Thoracic aorta (tissue), 2 donors: Measurements from ENCODE around the gene CES3. TPM values are rescaled to one million over a fixed set of nuclear protein-coding genes. Genes with fewer than 3 reads are reported as not detected.

Experiments
- ATAC-seq: fragments of 150-250 bp; one replicate; pipeline ENCODE4 v1.8.0; 2017; ENCODE audit warnings: low read depth; ENCODE audit not compliant: insufficient number of reproducible peaks, low FRiP score
- DNase-seq: peaks from one replicate; pipeline ENCODE4 v3.0.0-alpha.2; 2020; ENCODE audit warnings: low spot score
- H3K27ac ChIP-seq, 2 donors: fragments of 200-600 bp; sonication (generic); 1 replicate in 1 of 2; 2 replicates in 1 of 2; pipeline ENCODE4 v1.5.1; 2016; ENCODE audit warnings: mild to moderate bottlenecking in 2 of 2, moderate library complexity in 2 of 2
- H3K27me3 ChIP-seq: fragments of 200-600 bp; sonication (generic); replicated peaks from 2 replicates; pipeline ENCODE4 v1.6.0; 2016; ENCODE audit warnings: mild to moderate bottlenecking; ENCODE audit not compliant: insufficient read depth
- H3K36me3 ChIP-seq: fragments of 200-600 bp; sonication (generic); one replicate; pipeline ENCODE4 v1.5.1; 2016
- H3K4me1 ChIP-seq, 2 donors: fragments of 200-600 bp; sonication (generic); 1 replicate in 1 of 2; 2 replicates in 1 of 2; pipeline versions ENCODE4 v1.5.1 to v1.6.0; 2016; ENCODE audit warnings: low read depth in 2 of 2, mild to moderate bottlenecking in 1 of 2; ENCODE audit not compliant: control insufficient read depth in 1 of 2
- H3K4me3 ChIP-seq: fragments of 200-600 bp; sonication (generic); 2 replicates; pipeline ENCODE4 v1.5.1; 2016; ENCODE audit warnings: mild to moderate bottlenecking
- H3K9me3 ChIP-seq: fragments of 200-600 bp; sonication (generic); 2 replicates; pipeline ENCODE4 v1.5.1; 2016
- total RNA-seq, 2 donors: library from RNA; depleted of rRNA; stranded (reverse); fragments of >200 nt; gene quantifications; one replicate each; pipeline versions ENCODE4 v1.1.0 to v1.2.3, GENCODE V29; 2016
- TF ChIP-seq, protein P1 (sequence below): fragments of 200-600 bp; sonication (generic); IDR thresholded peaks from one replicate; pipeline ENCODE4 v1.5.1; 2019; ENCODE audit warnings: antibody characterized with exemption

The CES3 gene
- total RNA-seq, 2 donors from 2014 or later = 0.63 to 1.1 TPM

DNA sequence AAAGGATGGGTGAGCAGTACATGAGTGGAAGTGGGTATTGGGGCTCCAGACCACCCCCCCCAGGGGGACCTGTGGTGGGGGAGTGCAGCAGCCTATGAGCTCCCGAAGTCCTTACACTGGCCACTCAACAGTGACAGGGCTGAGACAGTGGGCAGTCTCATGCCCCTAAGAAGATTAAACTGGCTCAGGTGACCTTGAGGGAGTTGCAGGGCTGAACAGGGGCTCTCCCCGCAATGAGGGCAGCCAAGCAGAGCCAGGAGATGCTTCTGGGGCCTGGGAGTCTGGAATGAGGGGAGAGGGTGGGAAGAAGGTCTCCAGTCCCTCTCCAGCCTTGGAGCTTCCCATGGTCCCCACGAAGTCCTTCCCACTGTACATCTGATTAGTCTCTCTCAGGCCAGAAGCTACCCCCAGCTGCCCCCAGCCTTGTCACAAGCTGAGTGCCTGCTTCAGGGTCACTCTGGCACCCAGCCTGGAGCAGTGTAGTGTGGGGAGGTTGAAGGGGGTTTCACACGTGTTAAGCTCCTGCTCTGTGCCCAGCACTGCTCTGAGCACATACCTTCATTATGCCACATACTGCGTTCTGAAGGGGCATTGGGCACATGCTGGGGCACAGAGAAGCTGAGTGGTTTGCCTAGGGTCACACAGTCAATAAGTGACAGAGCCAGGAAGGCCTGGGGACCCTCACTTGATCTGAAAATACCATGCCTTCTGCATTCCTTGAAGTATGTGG is 41.3 kb upstream of the CES3 start:
- peaks cover 9 to 34% of the 10 kb centered on the region in 2 donors for H3K4me1 ChIP-seq
- no peak overlapping the region for H3K27ac ChIP-seq
- ATAC-seq (no peak), DNase-seq (no peak)
- H3K9me3 ChIP-seq = no peaks in the 10 kb centered on the region
- TF ChIP-seq, protein P1, sequence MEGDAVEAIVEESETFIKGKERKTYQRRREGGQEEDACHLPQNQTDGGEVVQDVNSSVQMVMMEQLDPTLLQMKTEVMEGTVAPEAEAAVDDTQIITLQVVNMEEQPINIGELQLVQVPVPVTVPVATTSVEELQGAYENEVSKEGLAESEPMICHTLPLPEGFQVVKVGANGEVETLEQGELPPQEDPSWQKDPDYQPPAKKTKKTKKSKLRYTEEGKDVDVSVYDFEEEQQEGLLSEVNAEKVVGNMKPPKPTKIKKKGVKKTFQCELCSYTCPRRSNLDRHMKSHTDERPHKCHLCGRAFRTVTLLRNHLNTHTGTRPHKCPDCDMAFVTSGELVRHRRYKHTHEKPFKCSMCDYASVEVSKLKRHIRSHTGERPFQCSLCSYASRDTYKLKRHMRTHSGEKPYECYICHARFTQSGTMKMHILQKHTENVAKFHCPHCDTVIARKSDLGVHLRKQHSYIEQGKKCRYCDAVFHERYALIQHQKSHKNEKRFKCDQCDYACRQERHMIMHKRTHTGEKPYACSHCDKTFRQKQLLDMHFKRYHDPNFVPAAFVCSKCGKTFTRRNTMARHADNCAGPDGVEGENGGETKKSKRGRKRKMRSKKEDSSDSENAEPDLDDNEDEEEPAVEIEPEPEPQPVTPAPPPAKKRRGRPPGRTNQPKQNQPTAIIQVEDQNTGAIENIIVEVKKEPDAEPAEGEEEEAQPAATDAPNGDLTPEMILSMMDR = no peak
- H3K27me3 ChIP-seq = no peaks in the 10 kb centered on the region
- peaks cover 7% of the 10 kb centered on the region for H3K36me3 ChIP-seq
- no peak overlapping the region for H3K4me3 ChIP-seq

DNA sequence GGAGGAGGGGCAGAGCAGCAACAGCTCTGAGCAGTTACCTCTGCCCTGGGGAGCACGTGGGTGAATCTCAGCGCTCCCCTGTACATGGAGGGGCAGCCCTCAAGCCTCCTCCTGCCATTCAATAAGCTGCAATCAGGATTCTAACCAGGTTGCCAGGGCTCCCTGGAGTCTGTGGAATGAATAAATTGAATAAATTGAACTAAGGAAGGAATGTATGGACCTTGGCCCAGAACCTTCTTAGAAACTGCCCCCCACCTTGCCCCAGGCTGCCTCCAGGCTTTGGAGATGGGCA is 40.8 kb upstream of the CES3 start:
- Histone ChIP-seq H3K27me3 (no peaks in the 10 kb centered on the region), H3K9me3 (no peaks in the 10 kb centered on the region), H3K4me3 (no peak overlapping the region), H3K27ac (no peak overlapping the region), H3K4me1 (peaks cover 9 to 34% of the 10 kb centered on the region in 2 donors), H3K36me3 (peaks cover 7% of the 10 kb centered on the region)
- ATAC-seq (no peak), DNase-seq (no peak)
- TF ChIP-seq, protein P1 = no peak

DNA sequence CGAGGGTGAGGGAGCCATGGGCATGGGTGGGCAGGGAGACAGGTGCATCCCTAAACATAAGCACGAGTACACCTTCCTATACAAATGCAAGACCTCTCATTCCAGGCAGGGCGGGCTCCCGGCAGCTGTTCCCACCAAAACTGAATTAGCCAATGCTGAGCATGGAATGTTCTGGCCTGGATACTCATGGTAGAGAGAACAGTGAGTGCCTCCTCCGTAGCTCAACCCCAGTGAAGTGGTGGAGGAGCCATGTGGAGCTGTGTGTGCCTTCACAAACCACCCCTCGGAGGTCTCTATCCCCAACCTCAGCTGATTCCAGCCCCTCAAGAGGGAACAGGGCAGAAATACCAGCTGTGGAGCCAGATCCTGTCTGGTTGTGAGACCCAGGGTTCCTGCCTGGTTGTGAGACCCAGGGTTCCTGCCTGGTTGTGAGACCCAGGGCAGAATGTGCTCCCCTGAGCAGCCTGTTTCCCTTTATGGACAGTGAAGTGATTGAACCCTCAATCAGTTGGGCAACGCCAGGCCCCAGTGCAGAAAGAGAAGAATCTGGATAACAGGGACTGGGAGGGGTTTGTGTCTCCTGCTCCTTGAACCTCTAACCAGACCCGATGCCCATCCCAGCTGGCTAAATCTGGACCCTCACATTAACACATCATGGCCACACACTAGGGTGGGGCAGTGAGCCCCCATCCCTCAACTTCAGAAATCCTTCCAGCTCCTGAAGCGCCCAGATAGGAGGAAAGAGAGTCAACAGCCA is 40.0 kb upstream of the CES3 start:
- Histone ChIP-seq H3K9me3 (no peaks in the 10 kb centered on the region), H3K4me3 (no peak overlapping the region), H3K4me1 (peaks cover 15 to 37% of the 10 kb centered on the region in 2 donors), H3K27me3 (no peaks in the 10 kb centered on the region), H3K27ac (no peak overlapping the region), H3K36me3 (peaks cover 7% of the 10 kb centered on the region)
- no peak for DNase-seq
- ATAC-seq = no peak
- TF ChIP-seq, protein P1 = no peak

DNA sequence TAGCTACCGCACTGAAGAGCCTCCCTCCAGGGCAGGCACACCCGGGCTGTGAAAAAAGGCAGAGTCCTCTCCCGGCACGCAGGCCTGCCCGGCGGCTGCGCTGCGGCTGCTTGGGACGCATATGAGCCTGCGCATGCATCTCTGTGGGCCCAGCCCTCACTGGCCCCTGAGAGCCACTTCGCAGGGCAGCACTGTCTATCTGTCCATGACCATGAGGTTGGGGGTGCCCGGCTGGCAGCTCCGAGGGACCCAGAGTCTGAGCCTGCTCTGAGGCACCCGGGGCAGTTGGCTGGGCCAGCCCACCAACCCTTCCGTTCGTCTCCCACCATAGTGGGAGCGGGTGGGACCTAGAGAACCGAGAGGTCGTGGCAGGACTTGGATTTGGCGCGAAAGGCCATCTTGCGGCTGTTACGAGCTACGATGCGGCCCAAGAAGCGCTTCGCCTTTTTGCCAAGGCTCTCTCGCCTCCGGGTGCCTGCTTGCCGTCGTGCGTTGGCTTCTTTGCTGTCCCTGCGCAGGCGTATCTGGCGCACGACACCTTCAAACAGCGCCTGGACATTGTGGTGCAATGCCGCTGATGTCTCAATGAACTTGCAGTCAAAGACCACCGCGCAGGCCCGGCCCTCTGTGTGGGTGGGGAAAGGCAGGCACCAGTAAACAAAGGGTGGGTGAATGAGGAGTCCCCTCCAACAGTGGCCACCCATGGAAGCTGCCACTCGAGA is 39.2 kb upstream of the CES3 start:
- DNase-seq = no peak
- H3K27me3 ChIP-seq = no peaks in the 10 kb centered on the region
- TF ChIP-seq, protein P1 = no peak
- no peak for ATAC-seq
- no peaks in the 10 kb centered on the region for H3K9me3 ChIP-seq
- H3K27ac ChIP-seq = no peak overlapping the region
- no peak overlapping the region for H3K4me3 ChIP-seq
- H3K4me1 ChIP-seq = peaks cover 21 to 45% of the 10 kb centered on the region in 2 donors
- peaks cover 7% of the 10 kb centered on the region for H3K36me3 ChIP-seq

DNA sequence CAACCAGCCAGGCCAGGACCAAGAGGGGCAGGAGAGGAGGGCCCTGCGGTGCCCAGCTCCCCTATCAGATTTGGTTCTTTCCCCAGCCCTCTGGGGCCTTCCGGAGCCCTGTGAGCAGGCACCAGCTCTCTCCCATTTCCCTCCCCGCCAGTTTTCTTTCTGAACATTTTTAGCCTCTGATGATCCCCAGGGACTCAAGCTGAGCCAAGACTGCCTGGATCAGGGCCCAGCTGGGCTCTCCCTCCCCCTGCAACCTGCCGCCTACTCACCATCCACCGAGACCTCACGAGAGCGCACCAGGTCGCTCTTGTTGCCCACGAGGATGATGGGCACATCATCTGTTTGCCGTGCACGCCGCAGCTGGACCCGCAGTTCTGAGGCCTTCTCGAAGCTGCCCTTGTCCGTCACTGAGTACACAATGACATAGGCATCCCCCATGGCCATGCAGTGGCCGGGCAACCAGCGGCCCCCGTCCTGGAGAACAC is 37.8 kb upstream of the CES3 start:
- TF ChIP-seq, protein P1 = no peak
- DNase-seq (no peak), ATAC-seq (peak; percentile 20)
- peaks cover 27 to 59% of the 10 kb centered on the region in 2 donors for H3K4me1 ChIP-seq
- H3K27me3 ChIP-seq = no peaks in the 10 kb centered on the region
- peak overlapping the region; percentile 84 for H3K4me3 ChIP-seq
- no peaks in the 10 kb centered on the region for H3K9me3 ChIP-seq
- H3K36me3 ChIP-seq = peaks cover 7% of the 10 kb centered on the region
- peak overlapping the region; percentile 95 for H3K27ac ChIP-seq
